ENCODE data around the gene PCCA.

PCCA gene

GRCh38 chr13:100529666-100530377 lies 440.9 kb downstream of the PCCA start:
- peak in 2 of 3 experiments; percentile 66 to 84 for DNase-seq

GRCh38 chr13:100530671-100531213 lies 441.8 kb downstream of the PCCA start:
- peak; percentile 18 to 95 (median 89) for DNase-seq

GRCh38 chr13:100532090-100532766 lies 443.3 kb downstream of the PCCA start:
- no peak for DNase-seq

GRCh38 chr13:100532836-100533435 lies 444.0 kb downstream of the PCCA start:
- DNase-seq = no peak

- DNase-seq = peak; percentile 81 to 91 (median 81)
Measured at GRCh38 chr13:100533588-100534041, 444.7 kb downstream of the PCCA start.

GRCh38 chr13:100534147-100534843 lies 445.4 kb downstream of the PCCA start:
- DNase-seq = peak in 2 of 3 experiments; percentile 67 to 74

- peak in 1 of 3 experiments; percentile 51 for DNase-seq
Measured at GRCh38 chr13:100534911-100535310, 446.0 kb downstream of the PCCA start.

GRCh38 chr13:100535426-100536135 lies 446.7 kb downstream of the PCCA start:
- DNase-seq = no peak

GRCh38 chr13:100536643-100537180 lies 447.8 kb downstream of the PCCA start:
- no peak for DNase-seq

GRCh38 chr13:100537486-100537885 lies 448.6 kb downstream of the PCCA start:
- peak in 1 of 3 experiments; percentile 36 for DNase-seq

- no peak for DNase-seq
Measured at GRCh38 chr13:100537951-100538462, 449.1 kb downstream of the PCCA start.

- no peak for DNase-seq
Measured at GRCh38 chr13:100540621-100541020, 451.7 kb downstream of the PCCA start.

- DNase-seq = peak in 1 of 3 experiments; percentile 52
Measured at GRCh38 chr13:100541897-100542825, 453.3 kb downstream of the PCCA start.

- DNase-seq = peak in 2 of 3 experiments; percentile 68 to 85
Measured at GRCh38 chr13:100542826-100543156, 453.9 kb downstream of the PCCA start.

- DNase-seq = no peak
Measured at GRCh38 chr13:100543872-100544602, 455.1 kb downstream of the PCCA start.

GRCh38 chr13:100544866-100545683 lies 456.2 kb downstream of the PCCA start:
- no peak for DNase-seq

GRCh38 chr13:100545684-100546061 lies 456.8 kb downstream of the PCCA start:
- DNase-seq = no peak

GRCh38 chr13:100546713-100547405 lies 458.0 kb downstream of the PCCA start:
- no peak for DNase-seq
